ENCODE data around the gene ANO4.
A peak's percentile ranks its signal among the peaks of the same experiment; 100 is the strongest.

ANO4 gene

GRCh38 chr12:100799770-100800169 is 5.2 kb downstream of the ANO4 start (continued):
- no peak for TF ChIP-seq ZNF292 (tag by site-specific recombination; IDR thresholded peaks at IDR 0.05; ENCODE audit: borderline replicate concordance, low read depth)
- no peak for TF ChIP-seq REPIN1 (tag by site-specific recombination; IDR thresholded peaks at IDR 0.05; ENCODE audit: low read depth)
- TF ChIP-seq ZNF544 (tag by site-specific recombination; IDR thresholded peaks at IDR 0.05), result no peak
- TF ChIP-seq TRIM28 (IDR thresholded peaks at IDR 0.05; ENCODE audit: borderline replicate concordance, low read length), result no peak
- TF ChIP-seq ZNF423 (tag by site-specific recombination; IDR thresholded peaks at IDR 0.05), result no peak
- TF ChIP-seq ZNF660 (tag by site-specific recombination; IDR thresholded peaks at IDR 0.05), result no peak
- no peak for TF ChIP-seq RBAK (tag by site-specific recombination; IDR thresholded peaks at IDR 0.05)
- no peak for TF ChIP-seq ZNF707 (tag by site-specific recombination; IDR thresholded peaks at IDR 0.05)

- Histone ChIP-seq H3K4me1 (ENCODE audit: control insufficient read depth, insufficient read depth, low read length) (no peaks in the 10 kb centered on the region), H3K27ac (ENCODE audit: extremely low read depth, low read depth, low read length) (no peak overlapping the region), H3K4me3 (ENCODE audit: low read depth, low read length) (no peak overlapping the region), H3K9me3 (ENCODE audit: control insufficient read depth, insufficient read depth, low read depth, low read length) (no peaks in the 10 kb centered on the region), H3K36me3 (ENCODE audit: control insufficient read depth in 2 of 2, insufficient read depth in 1 of 2, low read length in 2 of 2) (no peaks in the 10 kb centered on the region)
- TF ChIP-seq ZNF157 (tag by site-specific recombination; IDR thresholded peaks at IDR 0.05), result no peak
- peak; percentile 70 for TF ChIP-seq ZNF623 (tag by site-specific recombination; IDR thresholded peaks at IDR 0.05)
- ChIA-PET CTCF (interaction anchor here (0.7 to 0.8 kb wide), 2 partner anchors 21 to 1063 kb away, joined by 3 to 7 read pairs; no protein-coding TSS in a partner anchor), POLR2A (no interaction called here)
Measured at GRCh38 chr12:100800723-100801122, 6.1 kb downstream of the ANO4 start.

- no peaks in the 10 kb centered on the region for H3K4me1 ChIP-seq (ENCODE audit: control insufficient read depth, insufficient read depth, low read length)
- no peak overlapping the region for H3K4me3 ChIP-seq (ENCODE audit: low read depth, low read length)
- CTCF ChIA-PET, result interaction anchor here (0.7 to 0.8 kb wide), 2 partner anchors 22 to 1064 kb away, joined by 3 to 7 read pairs; no protein-coding TSS in a partner anchor
- H3K9me3 ChIP-seq (ENCODE audit: control insufficient read depth, insufficient read depth, low read depth, low read length), result no peaks in the 10 kb centered on the region
- no peak for TF ChIP-seq TSHZ1 (tag by site-specific recombination; IDR thresholded peaks at IDR 0.05; ENCODE audit: borderline replicate concordance)
- TF ChIP-seq PRDM1 (tag by site-specific recombination; IDR thresholded peaks at IDR 0.05), result no peak
- no peak for TF ChIP-seq GLI4 (tag by site-specific recombination; IDR thresholded peaks at IDR 0.05)
- no peak for TF ChIP-seq ELK4 (IDR thresholded peaks at IDR 0.05; ENCODE audit: borderline replicate concordance, low read depth, low read length)
- TF ChIP-seq ZNF580 (tag by site-specific recombination; IDR thresholded peaks at IDR 0.05), result no peak
- TF ChIP-seq ZNF544 (tag by site-specific recombination; IDR thresholded peaks at IDR 0.05), result no peak
- no peak for TF ChIP-seq ZNF433 (tag by site-specific recombination; IDR thresholded peaks at IDR 0.05; ENCODE audit: low read depth)
- TF ChIP-seq ZBTB17 (tag by site-specific recombination; IDR thresholded peaks at IDR 0.05), result no peak
- no peak for TF ChIP-seq ZNF558 (tag by site-specific recombination; IDR thresholded peaks at IDR 0.05)
- H3K27ac ChIP-seq (ENCODE audit: extremely low read depth, low read depth, low read length), result no peak overlapping the region
- H3K36me3 ChIP-seq (ENCODE audit: control insufficient read depth in 2 of 2, insufficient read depth in 1 of 2, low read length in 2 of 2), result no peaks in the 10 kb centered on the region
- POLR2A ChIA-PET, result no interaction called here
Measured at GRCh38 chr12:100801320-100801719, 6.7 kb downstream of the ANO4 start.

Data from HEK293 (cell line).